NCI-H2029 treated with DMSO at 0.1 percent for 48 hours (cell line): ENCODE data around the gene RTTN.
"Not testable (repeated sequence)": the region's sequence is repeated elsewhere in the genome, so short reads cannot be mapped to it uniquely, and the experiment has no call there.

ENCODE experiments used
- DNase-seq: peaks from one replicate; lab custom pipeline; 2025; lab: John Stamatoyannopoulos, UW

RTTN gene

GRCh38 chr18:69980509-69980908 is 225.0 kb downstream of the RTTN start:
- no peak for DNase-seq

- no peak for DNase-seq
Observed at GRCh38 chr18:69978732-69979715, 226.5 kb downstream of the RTTN start.

- DNase-seq = not testable (repeated sequence)
Observed at GRCh38 chr18:69975294-69975693, 230.2 kb downstream of the RTTN start.

GRCh38 chr18:69974365-69974764 is 231.1 kb downstream of the RTTN start:
- DNase-seq = no peak

GRCh38 chr18:69969491-69969890 is 236.0 kb downstream of the RTTN start:
- DNase-seq = no peak

GRCh38 chr18:69968039-69968438 is 237.4 kb downstream of the RTTN start:
- DNase-seq = no peak

- no peak for DNase-seq
Observed at GRCh38 chr18:69963196-69963595, 242.3 kb downstream of the RTTN start.

- DNase-seq = no peak
Observed at GRCh38 chr18:69961718-69962117, 243.8 kb downstream of the RTTN start.

GRCh38 chr18:69958422-69958821 is 247.1 kb downstream of the RTTN start:
- DNase-seq = no peak

GRCh38 chr18:69957747-69958146 is 247.7 kb downstream of the RTTN start:
- DNase-seq = no peak

GRCh38 chr18:69956665-69957620 is 248.5 kb downstream of the RTTN start:
- no peak for DNase-seq

GRCh38 chr18:69956057-69956456 is 249.4 kb downstream of the RTTN start:
- DNase-seq = no peak

- no peak for DNase-seq
Observed at GRCh38 chr18:69954719-69955480, 250.6 kb downstream of the RTTN start.

GRCh38 chr18:69953191-69953590 is 252.3 kb downstream of the RTTN start:
- DNase-seq = no peak
